HL-60 (cell line): ENCODE measurements around the gene PLXDC2.

Experiments used
- POLR2AphosphoS5 ChIP-seq: IDR thresholded peaks from 2 replicates; pipeline ENCODE4 v1.6.1; 2012; ENCODE audit warnings: low read depth
- TF ChIP-seq, protein P1 (sequence below): IDR thresholded peaks from one replicate; pipeline ENCODE4 v1.5.1; 2011; ENCODE audit warnings: low read length, control low read depth, inconsistent platforms; ENCODE audit not compliant: insufficient read depth

DNA sequence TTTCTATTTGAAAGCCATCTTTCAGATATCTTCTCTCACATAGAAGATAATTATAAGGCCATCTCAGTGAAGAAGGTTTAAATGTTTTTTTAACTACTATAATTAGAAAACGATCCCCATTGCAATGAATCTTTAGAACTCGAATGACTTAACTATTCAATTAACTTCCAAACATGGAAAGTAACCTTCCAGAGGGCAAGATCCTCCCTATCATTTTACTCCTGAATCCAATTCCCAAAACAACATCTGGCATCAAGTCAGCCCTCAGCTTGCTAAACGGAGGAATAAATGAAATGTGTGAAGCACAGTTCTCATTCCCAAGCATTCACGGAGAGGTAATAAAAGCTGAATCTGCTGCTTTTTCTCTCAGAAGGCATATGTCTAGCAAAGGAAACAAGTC lies 293.4 kb downstream of the PLXDC2 start:
- TF ChIP-seq, protein P1, sequence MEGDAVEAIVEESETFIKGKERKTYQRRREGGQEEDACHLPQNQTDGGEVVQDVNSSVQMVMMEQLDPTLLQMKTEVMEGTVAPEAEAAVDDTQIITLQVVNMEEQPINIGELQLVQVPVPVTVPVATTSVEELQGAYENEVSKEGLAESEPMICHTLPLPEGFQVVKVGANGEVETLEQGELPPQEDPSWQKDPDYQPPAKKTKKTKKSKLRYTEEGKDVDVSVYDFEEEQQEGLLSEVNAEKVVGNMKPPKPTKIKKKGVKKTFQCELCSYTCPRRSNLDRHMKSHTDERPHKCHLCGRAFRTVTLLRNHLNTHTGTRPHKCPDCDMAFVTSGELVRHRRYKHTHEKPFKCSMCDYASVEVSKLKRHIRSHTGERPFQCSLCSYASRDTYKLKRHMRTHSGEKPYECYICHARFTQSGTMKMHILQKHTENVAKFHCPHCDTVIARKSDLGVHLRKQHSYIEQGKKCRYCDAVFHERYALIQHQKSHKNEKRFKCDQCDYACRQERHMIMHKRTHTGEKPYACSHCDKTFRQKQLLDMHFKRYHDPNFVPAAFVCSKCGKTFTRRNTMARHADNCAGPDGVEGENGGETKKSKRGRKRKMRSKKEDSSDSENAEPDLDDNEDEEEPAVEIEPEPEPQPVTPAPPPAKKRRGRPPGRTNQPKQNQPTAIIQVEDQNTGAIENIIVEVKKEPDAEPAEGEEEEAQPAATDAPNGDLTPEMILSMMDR: no peak
- TF ChIP-seq POLR2AphosphoS5: no peak
